ENCODE results near the gene P2RX3. TPM values are rescaled to one million over a fixed set of nuclear protein-coding genes. Genes with fewer than 3 reads are reported as not detected.

The P2RX3 gene
- total and polyA plus RNA-seq, 2 of the 8 experiments (the other 6 are each of a cell fraction or from before 2014, with no cell fraction given): 0.45 to 0.47 TPM

GRCh38 chr11:57353852-57354251, 15.7 kb downstream of the P2RX3 start (continued):
- no peak for TF ChIP-seq JUN (IDR thresholded peaks at IDR 0.05; ENCODE audit: low read depth, low read length)
- TF ChIP-seq POU5F1 (IDR thresholded peaks at IDR 0.05; ENCODE audit: low read depth, low read length): no peak
- TF ChIP-seq FOSL1 (IDR thresholded peaks at IDR 0.05; ENCODE audit: insufficient read depth, low read depth, low read length): no peak
- no peak for TF ChIP-seq MAFK (IDR thresholded peaks at IDR 0.05; ENCODE audit: low read depth, low read length)
- no peak for TF ChIP-seq KDM4A (IDR thresholded peaks at IDR 0.05; ENCODE audit: low read depth, low read length, severe bottlenecking)

All from H1 (cell line).